GM12874 (cell line): ENCODE data around the gene INO80.

Experiments
- CTCF ChIP-seq: IDR thresholded peaks from 2 replicates; pipeline ENCODE4 v1.5.1; 2011; ENCODE audit warnings: low read depth, mild to moderate bottlenecking, control low read depth, low read length, moderate library complexity; ENCODE audit not compliant: insufficient read depth

INO80 gene

GRCh38 chr15:41116116-41116961 lies at the start of gene INO80:
TSS of gene INO80 (minus strand) at chr15:41116280. CDS start at chr15:41096310, 19,970 bp downstream.
- TF ChIP-seq CTCF = no peak

GRCh38 chr15:41161736-41162135 lies 45.7 kb upstream of the INO80 start:
- no peak for TF ChIP-seq CTCF

- no peak for TF ChIP-seq CTCF
Observed at GRCh38 chr15:41161336-41161735, 45.3 kb upstream of the INO80 start.

- TF ChIP-seq CTCF = no peak
Observed at GRCh38 chr15:41160639-41161315, 44.7 kb upstream of the INO80 start.

GRCh38 chr15:41154412-41154811 lies 38.3 kb upstream of the INO80 start:
- TF ChIP-seq CTCF = no peak

GRCh38 chr15:41153733-41154132 lies 37.7 kb upstream of the INO80 start:
- TF ChIP-seq CTCF = no peak

- no peak for TF ChIP-seq CTCF
Observed at GRCh38 chr15:41151451-41152005, 35.4 kb upstream of the INO80 start.
